HG03139 (cell line): ENCODE measurements around the gene RHO.

ENCODE experiments used
- ATAC-seq: cut with Tn5 transposase; IDR thresholded peaks from one replicate; pipeline ENCODE4 v1.9.1; 2021; ENCODE audit not compliant: unreplicated experiment

The RHO gene

DNA sequence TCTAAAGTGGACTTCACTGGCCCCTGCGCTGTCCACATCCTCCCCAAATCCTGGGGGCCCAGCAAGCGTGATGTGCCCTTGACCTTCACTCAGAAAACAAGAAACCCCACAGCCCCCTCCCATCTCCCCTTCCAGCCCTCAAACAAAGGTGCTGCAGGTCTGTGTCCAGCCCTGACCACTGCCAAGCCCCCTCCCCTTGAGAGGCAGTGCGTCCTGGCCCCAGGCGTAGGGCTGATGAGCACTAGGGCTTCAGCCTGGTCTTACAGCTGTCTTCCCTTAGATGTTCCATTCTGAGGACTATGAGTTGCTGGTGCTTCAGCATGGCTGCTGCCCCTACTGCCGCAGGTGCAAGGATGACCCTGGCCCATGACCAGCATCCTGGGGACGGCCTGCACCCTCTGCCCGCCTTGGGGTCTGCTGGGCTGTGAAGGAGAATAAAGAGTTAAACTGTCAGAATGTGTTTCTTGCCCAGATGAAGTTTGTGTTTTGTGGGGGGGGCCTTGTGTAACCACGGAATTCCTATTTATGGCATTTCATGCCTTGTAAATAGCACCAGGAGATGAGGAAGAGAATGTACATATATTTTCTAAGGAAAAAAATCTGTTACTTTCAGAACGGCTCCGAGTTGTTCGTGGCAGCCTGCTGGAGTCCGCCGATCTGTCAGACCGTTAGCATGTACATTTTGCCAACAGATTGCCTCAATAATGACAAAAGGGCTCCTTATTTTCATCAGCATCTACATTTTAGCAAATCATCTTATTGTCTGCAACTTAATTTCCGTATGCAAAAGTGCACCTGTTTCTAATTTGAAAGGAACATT is 8.3 kb upstream of the RHO start:
- no peak for ATAC-seq

DNA sequence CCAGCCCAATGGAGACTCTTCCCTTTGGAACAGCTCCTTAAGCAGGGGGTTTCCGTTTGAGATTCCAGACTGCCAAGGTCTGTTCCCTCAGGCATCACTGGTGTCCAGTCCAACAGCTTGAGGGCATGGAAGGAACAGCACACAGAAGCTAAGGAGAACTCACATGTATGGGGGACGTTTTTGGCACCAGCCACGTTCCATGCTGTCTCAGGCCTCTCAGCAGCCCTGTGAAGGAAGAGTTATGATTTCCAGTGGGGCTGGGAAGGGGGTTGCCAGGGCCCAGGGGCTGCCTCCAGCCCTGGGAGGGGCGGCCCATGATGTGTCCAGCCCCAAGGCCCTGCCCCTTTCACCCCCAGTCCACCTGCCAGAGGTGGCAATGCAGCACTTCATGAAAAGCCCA is 7.5 kb upstream of the RHO start:
- no peak for ATAC-seq

DNA sequence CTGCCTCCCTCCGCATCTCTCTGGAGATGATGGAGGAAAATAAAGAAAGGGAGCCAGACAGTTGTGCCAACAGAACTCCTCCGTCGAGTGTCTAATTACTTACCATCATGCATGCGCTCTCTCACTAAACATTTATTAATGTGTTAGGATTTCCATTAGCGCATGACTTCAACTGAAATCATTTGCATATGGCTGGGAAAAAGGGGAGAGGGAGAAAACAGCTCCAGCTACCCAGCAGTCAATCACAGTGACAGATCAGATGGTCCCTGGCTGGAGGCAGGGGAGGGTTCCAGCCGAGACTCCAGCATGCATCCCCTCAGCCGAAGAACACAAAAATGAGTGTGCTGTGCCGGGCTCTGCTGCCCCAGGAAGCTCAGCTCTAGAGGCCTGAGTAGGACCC is 6.8 kb upstream of the RHO start:
- no peak for ATAC-seq

DNA sequence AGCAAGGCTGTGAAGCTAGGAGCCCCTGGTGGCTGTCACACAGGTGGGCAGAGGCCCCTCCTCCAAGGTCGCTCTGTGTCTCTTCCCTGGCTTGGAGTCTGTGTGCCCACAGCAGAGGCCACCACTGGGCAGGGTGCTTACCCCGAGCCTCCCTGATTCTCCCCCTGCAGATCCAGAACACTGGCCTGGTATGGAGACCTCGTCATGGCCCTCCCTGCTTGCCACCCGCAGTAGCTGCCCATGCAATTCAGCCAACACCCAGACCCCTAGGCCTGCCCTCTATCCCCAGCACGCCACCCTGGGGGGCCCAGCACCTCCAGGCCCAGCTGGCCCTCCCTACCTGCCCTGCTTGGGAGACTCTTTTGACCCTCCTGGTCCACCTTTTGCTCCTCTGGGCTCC is 5.5 kb upstream of the RHO start:
- ATAC-seq: no peak

DNA sequence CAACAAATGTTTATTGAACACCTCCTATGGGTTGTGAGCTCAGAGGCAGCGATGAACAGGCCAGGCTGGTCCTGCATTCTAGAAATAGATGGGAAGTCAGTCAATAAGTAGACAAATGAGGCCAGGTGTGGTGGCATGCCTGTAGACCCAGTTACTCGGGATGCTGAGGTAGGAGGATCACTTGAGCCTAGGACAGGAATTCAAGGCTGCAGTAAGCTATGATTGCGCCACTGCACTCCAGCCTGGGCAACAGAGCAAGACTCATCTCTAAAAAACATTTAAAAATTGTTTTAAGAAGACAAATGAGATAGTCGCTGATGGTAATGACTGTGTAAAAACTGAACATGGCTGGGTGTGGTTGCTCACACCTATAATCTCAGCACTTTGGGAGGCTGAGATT is 4.4 kb upstream of the RHO start:
- no peak for ATAC-seq

DNA sequence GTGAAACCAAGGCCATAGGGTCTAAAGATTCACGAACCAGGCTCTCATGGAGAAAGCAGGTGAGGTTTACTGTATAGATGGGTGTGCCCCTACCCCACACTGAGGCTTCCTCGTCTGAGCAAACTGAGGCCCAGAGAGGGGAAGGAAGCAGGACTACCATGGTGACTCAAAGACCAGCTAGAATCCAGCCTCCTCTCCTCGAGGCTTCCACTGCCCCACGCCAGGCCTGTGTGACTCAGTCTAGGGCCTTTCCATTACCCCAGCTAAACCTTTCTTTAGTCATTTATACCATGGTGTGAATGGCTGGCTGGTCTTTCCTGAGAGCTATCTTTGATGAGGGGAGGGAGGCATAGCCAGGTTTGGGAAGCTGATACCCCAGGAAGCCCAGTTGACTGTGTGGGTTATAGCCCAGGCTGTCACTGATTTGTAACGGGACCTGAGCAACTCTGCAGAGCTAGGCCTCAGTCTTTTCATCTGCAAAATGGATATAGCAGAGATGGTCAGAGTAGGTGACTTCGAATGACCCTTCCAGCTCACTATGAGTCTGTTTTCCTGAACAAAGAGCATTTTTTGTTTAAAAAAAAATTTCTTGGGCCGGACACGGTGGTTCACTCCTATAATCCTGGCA is 3.0 kb upstream of the RHO start:
- ATAC-seq: no peak

DNA sequence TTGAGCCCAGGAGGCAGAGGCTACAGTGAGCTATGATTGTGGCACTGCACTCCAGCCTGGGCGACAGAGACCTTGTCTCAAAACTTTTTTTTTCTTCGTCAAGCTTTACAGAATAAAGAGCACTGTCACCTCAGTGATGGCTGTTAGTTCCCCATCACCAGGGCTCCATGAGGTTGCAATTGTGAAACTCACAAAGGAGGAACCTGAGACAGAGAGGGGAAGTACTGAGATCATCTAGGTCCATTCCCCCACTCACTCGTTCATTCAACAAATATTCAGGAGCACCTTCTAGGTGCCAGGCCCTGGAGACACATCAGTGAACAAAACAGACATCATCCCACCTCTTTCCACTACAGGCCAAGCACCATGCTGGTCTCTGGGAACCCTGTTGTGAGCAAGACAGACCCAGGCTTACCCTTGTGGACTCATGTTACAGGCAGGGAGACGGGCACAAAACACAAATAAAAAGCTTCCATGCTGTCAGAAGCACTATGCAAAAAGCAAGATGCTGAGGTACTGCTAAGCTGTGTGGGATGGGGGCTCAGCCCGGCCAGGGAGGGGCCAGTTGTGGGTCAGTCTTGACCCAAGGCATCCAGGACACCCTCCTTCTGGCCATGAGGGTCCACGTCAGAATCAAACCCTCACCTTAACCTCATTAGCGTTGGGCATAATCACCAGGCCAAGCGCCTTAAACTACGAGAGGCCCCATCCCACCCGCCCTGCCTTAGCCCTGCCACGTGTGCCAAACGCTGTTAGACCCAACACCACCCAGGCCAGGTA is 2.1 kb upstream of the RHO start:
- ATAC-seq: peak; percentile 92

DNA sequence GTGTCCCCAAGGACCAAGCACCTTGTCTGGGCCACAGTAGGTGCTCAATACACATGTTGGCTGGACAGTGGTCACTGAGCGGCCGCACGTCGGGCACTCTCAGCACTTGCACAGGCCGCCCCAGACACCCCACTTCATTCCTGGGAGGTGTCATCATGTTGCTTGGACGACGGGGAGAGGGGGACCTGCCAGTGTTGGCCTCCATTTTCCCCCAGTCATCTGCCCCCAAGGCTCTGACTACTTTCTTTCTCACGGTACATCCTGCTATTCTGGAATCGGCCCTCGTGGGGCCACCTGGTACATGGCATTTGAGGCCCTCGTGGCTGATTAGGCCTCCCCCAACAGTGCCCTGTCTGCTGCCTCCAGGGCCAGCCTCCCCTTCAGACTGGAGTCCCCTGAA is 1.2 kb upstream of the RHO start:
- no peak for ATAC-seq

DNA sequence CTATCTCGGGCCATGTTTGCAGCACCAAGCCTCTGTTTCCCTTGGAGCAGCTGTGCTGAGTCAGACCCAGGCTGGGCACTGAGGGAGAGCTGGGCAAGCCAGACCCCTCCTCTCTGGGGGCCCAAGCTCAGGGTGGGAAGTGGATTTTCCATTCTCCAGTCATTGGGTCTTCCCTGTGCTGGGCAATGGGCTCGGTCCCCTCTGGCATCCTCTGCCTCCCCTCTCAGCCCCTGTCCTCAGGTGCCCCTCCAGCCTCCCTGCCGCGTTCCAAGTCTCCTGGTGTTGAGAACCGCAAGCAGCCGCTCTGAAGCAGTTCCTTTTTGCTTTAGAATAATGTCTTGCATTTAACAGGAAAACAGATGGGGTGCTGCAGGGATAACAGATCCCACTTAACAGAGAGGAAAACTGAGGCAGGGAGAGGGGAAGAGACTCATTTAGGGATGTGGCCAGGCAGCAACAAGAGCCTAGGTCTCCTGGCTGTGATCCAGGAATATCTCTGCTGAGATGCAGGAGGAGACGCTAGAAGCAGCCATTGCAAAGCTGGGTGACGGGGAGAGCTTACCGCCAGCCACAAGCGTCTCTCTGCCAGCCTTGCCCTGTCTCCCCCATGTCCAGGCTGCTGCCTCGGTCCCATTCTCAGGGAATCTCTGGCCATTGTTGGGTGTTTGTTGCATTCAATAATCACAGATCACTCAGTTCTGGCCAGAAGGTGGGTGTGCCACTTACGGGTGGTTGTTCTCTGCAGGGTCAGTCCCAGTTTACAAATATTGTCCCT is 1.2 kb downstream of the RHO start:
- no peak for ATAC-seq

DNA sequence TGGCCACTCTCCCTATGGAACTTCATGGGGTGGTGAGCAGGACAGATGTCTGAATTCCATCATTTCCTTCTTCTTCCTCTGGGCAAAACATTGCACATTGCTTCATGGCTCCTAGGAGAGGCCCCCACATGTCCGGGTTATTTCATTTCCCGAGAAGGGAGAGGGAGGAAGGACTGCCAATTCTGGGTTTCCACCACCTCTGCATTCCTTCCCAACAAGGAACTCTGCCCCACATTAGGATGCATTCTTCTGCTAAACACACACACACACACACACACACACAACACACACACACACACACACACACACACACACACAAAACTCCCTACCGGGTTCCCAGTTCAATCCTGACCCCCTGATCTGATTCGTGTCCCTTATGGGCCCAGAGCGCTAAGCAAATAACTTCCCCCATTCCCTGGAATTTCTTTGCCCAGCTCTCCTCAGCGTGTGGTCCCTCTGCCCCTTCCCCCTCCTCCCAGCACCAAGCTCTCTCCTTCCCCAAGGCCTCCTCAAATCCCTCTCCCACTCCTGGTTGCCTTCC is 1.9 kb downstream of the RHO start:
- no peak for ATAC-seq

DNA sequence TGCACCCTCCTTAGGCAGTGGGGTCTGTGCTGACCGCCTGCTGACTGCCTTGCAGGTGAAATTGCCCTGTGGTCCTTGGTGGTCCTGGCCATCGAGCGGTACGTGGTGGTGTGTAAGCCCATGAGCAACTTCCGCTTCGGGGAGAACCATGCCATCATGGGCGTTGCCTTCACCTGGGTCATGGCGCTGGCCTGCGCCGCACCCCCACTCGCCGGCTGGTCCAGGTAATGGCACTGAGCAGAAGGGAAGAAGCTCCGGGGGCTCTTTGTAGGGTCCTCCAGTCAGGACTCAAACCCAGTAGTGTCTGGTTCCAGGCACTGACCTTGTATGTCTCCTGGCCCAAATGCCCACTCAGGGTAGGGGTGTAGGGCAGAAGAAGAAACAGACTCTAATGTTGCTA is 2.4 kb downstream of the RHO start:
- ATAC-seq: no peak

DNA sequence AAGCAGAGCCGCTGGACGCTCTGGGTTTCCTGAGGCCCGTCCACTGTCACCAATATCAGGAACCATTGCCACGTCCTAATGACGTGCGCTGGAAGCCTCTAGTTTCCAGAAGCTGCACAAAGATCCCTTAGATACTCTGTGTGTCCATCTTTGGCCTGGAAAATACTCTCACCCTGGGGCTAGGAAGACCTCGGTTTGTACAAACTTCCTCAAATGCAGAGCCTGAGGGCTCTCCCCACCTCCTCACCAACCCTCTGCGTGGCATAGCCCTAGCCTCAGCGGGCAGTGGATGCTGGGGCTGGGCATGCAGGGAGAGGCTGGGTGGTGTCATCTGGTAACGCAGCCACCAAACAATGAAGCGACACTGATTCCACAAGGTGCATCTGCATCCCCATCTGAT is 3.3 kb downstream of the RHO start:
- ATAC-seq: no peak

DNA sequence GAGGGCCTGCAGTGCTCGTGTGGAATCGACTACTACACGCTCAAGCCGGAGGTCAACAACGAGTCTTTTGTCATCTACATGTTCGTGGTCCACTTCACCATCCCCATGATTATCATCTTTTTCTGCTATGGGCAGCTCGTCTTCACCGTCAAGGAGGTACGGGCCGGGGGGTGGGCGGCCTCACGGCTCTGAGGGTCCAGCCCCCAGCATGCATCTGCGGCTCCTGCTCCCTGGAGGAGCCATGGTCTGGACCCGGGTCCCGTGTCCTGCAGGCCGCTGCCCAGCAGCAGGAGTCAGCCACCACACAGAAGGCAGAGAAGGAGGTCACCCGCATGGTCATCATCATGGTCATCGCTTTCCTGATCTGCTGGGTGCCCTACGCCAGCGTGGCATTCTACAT is 3.8 kb downstream of the RHO start:
- ATAC-seq: no peak

DNA sequence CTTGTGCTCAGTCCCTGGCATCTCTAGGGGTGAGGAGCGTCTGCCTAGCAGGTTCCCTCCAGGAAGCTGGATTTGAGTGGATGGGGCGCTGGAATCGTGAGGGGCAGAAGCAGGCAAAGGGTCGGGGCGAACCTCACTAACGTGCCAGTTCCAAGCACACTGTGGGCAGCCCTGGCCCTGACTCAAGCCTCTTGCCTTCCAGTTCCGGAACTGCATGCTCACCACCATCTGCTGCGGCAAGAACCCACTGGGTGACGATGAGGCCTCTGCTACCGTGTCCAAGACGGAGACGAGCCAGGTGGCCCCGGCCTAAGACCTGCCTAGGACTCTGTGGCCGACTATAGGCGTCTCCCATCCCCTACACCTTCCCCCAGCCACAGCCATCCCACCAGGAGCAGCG is 5.0 kb downstream of the RHO start:
- ATAC-seq: no peak

DNA sequence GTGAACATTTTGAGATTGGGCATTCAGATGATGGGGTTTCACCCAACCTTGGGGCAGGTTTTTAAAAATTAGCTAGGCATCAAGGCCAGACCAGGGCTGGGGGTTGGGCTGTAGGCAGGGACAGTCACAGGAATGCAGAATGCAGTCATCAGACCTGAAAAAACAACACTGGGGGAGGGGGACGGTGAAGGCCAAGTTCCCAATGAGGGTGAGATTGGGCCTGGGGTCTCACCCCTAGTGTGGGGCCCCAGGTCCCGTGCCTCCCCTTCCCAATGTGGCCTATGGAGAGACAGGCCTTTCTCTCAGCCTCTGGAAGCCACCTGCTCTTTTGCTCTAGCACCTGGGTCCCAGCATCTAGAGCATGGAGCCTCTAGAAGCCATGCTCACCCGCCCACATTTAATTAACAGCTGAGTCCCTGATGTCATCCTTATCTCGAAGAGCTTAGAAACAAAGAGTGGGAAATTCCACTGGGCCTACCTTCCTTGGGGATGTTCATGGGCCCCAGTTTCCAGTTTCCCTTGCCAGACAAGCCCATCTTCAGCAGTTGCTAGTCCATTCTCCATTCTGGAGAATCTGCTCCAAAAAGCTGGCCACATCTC is 6.1 kb downstream of the RHO start:
- ATAC-seq: no peak

DNA sequence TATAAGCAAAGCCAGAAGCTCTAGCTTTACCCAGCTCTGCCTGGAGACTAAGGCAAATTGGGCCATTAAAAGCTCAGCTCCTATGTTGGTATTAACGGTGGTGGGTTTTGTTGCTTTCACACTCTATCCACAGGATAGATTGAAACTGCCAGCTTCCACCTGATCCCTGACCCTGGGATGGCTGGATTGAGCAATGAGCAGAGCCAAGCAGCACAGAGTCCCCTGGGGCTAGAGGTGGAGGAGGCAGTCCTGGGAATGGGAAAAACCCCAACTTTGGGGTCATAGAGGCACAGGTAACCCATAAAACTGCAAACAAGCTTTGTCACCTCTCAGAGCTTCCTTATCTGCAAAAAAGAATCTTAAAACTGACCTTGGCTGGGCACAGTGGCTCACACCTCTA is 6.6 kb downstream of the RHO start:
- no peak for ATAC-seq

DNA sequence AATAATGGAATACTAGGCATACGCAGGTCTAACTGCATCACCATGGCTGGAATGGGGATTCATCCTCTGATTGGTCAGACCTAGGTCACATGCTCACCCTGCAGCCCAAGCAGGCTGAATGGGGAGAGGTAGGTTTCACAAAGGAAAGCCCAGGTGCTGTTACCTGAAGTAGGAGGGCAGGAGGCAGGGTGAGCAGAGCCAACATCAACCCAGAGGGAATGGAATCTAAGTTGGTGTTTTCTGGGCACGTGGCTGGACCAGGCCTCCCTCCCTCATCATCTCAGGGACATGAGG is 7.9 kb downstream of the RHO start:
- no peak for ATAC-seq

DNA sequence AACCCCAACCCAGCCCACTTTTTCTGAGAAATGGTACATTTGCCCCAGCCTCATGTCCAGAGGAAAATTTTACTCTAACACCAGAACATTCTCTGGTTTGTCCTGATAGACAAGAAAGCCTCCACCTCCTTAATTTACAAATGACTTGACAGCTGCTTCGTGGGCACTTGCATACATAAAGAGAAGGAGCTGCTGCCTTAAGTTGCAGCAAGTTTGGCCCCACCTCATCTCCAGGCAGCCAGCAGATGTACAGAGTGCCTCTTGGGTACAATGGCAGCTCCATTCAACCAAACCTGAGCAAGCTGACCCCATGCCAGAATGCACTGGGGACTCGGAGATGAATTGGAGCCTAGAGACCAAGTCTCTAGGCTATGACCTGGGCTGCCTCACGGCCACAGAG is 8.4 kb downstream of the RHO start:
- ATAC-seq: no peak

DNA sequence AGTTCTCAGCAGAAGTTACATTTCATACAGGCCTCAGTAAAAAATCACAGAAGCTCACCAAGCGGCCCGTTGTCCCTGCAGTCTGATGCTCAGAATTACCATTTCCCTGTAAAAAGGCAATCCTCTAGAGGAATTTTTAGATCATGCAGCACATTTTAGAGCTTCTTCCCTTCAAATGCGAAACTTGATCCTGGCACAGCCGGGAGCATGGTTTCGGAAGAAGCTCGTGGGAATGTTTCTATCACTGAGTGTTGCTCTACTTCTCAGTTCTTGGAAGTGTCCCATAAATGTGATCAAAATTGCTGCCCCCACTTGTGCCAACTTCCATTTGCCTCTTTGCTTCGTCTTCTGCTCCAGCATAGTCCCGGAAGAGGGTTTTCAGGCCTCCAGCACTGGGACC is 10.8 kb downstream of the RHO start:
- ATAC-seq: no peak

DNA sequence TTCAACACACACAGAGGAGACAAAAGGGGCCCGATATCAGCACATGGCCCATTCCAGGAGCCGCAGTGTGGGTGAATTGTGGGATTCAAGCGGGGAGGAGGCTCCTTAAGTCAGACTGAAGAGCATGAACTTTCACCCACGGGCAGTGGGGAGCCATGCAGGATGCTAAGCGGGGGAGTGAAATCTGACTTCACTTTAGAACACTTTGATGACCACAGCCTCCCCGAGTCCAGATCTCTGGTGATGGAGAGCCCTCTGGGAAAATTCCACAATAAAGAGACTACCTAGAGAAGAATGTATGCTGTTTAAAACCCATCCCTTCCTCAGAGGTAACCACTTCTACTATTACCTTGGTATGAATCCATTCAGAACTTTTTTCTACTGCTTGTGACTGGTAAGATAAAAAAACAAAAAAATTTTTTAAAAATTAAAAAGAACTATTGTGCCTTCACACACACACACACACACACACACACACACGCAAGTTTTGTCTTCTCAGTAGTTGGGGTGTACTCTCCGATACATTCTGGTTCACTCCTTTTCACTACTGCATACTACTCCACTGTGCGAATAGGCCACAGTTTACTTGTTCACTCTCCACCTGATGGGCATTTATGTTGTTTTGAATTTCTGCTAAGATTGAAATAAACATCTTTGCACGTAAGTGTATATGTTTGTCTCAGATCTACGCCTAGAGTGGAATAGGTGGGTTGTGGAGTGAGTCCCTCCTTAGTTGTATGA is 12.5 kb downstream of the RHO start:
- no peak for ATAC-seq
